Parathyroid adenoma (tissue), 2 donors: ENCODE data around the gene ZNF492.
A peak's percentile ranks its signal among the peaks of the same experiment; 100 is the strongest.
"Not testable (repeated sequence)": the region's sequence is repeated elsewhere in the genome, so short reads cannot be mapped to it uniquely, and the experiment has no call there.

Source experiments
- H2AFZ ChIP-seq: fragments of 300-600 bp; sonication (generic); one replicate; pipeline ENCODE4 v1.7.0; 2017; ENCODE audit warnings: antibody characterized with exemption, mild to moderate bottlenecking
- H3K27ac ChIP-seq: fragments of 300-600 bp; sonication (generic); one replicate; pipeline ENCODE4 v1.7.0; 2017
- H3K27me3 ChIP-seq: fragments of 300-600 bp; sonication (generic); one replicate; pipeline ENCODE4 v1.7.0; 2017; ENCODE audit warnings: low read length; ENCODE audit not compliant: control insufficient read depth, insufficient read depth
- H3K36me3 ChIP-seq: fragments of 300-600 bp; sonication (generic); one replicate; pipeline ENCODE4 v1.7.0; 2017; ENCODE audit warnings: low read length; ENCODE audit not compliant: control insufficient read depth, insufficient read depth
- H3K4me1 ChIP-seq: fragments of 300-600 bp; sonication (generic); one replicate; pipeline ENCODE4 v1.7.0; 2017; ENCODE audit warnings: control low read depth
- H3K4me2 ChIP-seq: fragments of 300-600 bp; sonication (generic); one replicate; pipeline ENCODE4 v1.7.0; 2017; ENCODE audit warnings: low read length
- H3K4me3 ChIP-seq: fragments of 300-600 bp; sonication (generic); one replicate; pipeline ENCODE4 v1.7.0; 2017; ENCODE audit warnings: low read depth, low read length
- H3K79me2 ChIP-seq: fragments of 300-600 bp; sonication (generic); one replicate; pipeline ENCODE4 v1.7.0; 2017; ENCODE audit warnings: control low read depth
- H3K9ac ChIP-seq: fragments of 300-600 bp; sonication (generic); one replicate; pipeline ENCODE4 v1.7.0; 2017; ENCODE audit warnings: mild to moderate bottlenecking
- H3K9me3 ChIP-seq: fragments of 300-600 bp; sonication (generic); one replicate; pipeline ENCODE4 v1.7.0; 2017; ENCODE audit warnings: low read length; ENCODE audit not compliant: control insufficient read depth
- TF ChIP-seq, protein P1 (sequence below): fragments of 300-600 bp; sonication (generic); IDR thresholded peaks from one replicate; pipeline ENCODE4 v1.7.0; 2017; ENCODE audit warnings: antibody characterized with exemption, mild to moderate bottlenecking
- donor health status: primary hyperparathyroidism.

Gene ZNF492

DNA sequence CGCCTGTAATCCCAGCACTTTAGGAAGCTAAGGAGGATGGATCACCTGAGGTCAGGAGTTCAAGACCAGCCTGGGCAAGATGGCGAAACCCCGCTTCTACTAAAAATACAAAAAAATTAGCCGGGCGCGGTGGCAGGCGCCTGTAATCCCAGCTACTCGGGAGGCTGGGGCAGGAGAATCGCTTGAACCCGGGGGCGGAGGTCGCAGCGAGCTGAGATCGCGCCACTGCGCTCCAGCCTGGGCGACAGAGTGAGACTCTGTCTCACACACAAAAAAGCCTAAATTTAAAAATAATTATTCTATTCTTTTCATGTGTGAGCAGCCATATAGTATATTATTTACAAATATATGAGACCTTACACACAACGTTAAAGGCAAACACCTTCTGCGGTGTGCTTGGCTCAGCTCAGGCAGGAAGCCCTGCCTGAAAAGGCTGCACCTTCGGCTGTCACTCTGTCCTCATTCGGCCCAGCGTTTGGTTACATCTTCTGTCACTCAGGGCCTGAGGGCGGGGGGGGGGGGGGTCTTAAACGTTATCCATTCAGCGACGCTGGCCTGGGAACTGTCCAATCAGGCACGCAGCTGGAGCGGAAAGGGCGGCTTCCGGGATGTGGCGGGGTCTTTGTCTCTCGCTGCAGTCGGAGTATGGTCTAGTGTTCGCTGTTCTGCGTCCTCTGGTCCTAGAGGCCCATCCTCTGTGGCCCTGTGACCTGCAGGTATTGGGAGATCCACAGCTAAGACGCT, at the start of gene ZNF492:
Gene ZNF492, plus strand, starts transcription at position 619 of the 744 bp plus-strand sequence. CDS start 19,076 bp downstream, outside the sequence.
- peak within 1 kb of the TSS; percentile 85 for H3K4me2 ChIP-seq
- H3K4me1 ChIP-seq, H3K27ac ChIP-seq, H3K36me3 ChIP-seq, H3K27me3 ChIP-seq, H3K79me2 ChIP-seq, H3K9ac ChIP-seq, H3K9me3 ChIP-seq: not testable (repeated sequence)
- H2AFZ ChIP-seq = peak within 1 kb of the TSS; percentile 62
- peak within 1 kb of the TSS; percentile 65 for H3K4me3 ChIP-seq

DNA sequence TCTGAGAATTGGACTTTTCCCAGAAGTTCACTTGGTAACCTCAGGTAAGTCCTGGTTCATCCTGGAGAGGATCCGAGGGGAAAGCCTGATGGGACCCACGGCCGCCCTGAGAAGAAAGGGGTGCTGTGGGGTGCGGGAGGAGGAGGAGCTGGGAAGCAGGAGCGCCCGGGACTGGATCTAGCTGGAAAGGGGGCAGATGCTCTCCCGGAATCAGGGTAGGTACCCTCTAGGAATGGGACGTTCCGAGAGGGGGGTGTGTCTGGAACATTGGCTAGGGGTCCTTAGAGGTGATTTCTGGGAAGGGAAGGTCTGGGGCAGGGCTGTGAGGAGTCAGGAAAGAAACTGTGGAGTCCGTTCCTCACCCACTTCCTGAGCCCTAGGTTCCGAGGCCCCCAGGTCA, 38.7 kb upstream of the ZNF492 start:
- no peak overlapping the region for H3K27ac ChIP-seq
- H3K4me2 ChIP-seq = peak overlapping the region; percentile 58
- peak overlapping the region; percentile 37 for H3K4me3 ChIP-seq
- H3K9ac ChIP-seq = no peak overlapping the region
- no peaks in the 10 kb centered on the region for H3K27me3 ChIP-seq
- no peaks in the 10 kb centered on the region for H3K79me2 ChIP-seq
- TF ChIP-seq, protein P1, sequence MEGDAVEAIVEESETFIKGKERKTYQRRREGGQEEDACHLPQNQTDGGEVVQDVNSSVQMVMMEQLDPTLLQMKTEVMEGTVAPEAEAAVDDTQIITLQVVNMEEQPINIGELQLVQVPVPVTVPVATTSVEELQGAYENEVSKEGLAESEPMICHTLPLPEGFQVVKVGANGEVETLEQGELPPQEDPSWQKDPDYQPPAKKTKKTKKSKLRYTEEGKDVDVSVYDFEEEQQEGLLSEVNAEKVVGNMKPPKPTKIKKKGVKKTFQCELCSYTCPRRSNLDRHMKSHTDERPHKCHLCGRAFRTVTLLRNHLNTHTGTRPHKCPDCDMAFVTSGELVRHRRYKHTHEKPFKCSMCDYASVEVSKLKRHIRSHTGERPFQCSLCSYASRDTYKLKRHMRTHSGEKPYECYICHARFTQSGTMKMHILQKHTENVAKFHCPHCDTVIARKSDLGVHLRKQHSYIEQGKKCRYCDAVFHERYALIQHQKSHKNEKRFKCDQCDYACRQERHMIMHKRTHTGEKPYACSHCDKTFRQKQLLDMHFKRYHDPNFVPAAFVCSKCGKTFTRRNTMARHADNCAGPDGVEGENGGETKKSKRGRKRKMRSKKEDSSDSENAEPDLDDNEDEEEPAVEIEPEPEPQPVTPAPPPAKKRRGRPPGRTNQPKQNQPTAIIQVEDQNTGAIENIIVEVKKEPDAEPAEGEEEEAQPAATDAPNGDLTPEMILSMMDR = no peak
- no peaks in the 10 kb centered on the region for H3K4me1 ChIP-seq
- H3K36me3 ChIP-seq = no peaks in the 10 kb centered on the region
- H3K9me3 ChIP-seq = no peaks in the 10 kb centered on the region
- no peak overlapping the region for H2AFZ ChIP-seq

DNA sequence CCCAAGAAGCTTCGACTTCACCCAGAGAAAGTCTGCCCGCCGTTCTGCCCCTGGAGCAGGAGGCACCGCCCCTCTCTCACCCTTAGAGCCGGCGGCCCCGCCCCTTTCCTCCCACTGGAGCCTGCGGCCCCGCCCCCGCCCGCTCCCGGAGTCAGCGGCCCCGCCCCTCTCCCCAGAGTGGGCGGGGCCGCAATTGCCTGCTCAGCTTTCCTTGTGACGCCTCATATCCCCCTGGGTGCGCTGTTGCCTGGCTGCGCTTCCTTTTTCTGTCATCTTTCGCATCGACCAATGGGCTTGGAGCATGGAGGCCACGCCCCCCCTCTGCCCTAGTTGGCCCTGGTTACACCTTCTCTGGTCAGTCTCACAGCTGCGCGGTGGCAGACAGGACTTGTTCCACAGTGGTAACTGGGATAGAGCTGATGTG, 38.2 kb upstream of the ZNF492 start:
- no peaks in the 10 kb centered on the region for H3K79me2 ChIP-seq
- no peaks in the 10 kb centered on the region for H3K36me3 ChIP-seq
- H3K4me2 ChIP-seq = peak overlapping the region; percentile 58
- H3K27me3 ChIP-seq = no peaks in the 10 kb centered on the region
- TF ChIP-seq, protein P1 = no peak
- no peak overlapping the region for H2AFZ ChIP-seq
- no peaks in the 10 kb centered on the region for H3K4me1 ChIP-seq
- no peak overlapping the region for H3K9ac ChIP-seq
- no peaks in the 10 kb centered on the region for H3K9me3 ChIP-seq
- H3K4me3 ChIP-seq = peak overlapping the region; percentile 37
- H3K27ac ChIP-seq = no peak overlapping the region

DNA sequence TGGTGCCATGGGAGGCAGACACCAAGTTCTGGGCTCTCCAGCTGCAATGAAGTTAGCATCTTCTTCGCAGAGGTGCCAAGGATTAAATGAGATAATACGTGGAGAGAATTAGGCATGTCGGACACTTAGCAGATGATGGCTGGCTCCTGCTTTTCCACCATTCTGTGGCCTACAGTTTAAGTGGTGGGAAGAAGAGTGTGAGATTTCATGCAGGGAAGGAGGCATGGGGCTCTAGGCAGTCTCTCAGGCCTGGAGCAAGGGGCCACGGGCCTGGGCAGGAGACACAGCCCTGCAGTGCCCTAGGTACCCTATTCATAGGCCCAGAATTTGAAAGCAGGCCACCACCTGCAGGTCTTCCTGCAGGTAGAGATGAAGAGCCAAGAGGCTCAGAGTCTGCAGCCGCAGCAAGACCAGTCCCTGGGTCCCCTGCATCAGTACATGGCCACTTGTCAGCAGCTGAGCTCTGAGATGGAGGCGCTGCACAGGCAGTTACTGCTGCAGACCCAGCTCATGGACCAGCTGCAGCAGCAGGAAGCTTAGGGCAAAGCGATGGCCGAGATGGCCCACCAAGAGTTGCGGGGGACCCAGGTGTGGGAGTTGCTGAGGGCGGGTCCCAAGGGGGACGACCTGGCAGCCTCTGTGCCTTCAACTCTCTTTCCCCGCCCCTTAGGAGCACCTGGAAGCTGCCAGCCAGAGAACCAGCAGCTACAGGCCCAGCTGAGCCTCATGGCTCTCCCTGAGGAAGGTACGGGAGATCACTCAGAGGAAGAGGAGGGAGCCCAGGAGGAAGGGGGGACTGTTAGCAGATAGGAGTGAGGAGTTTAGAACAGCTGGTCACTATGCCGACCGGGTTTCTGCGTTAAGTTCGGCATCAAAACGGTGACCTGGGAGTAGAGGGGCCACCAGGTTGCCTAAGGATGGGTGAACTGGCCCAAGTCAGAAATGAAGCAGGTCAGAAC, 33.2 kb upstream of the ZNF492 start:
- TF ChIP-seq, protein P1 = no peak
- no peaks in the 10 kb centered on the region for H3K36me3 ChIP-seq
- H3K9ac ChIP-seq = no peak overlapping the region
- no peak overlapping the region for H3K27ac ChIP-seq
- no peaks in the 10 kb centered on the region for H3K79me2 ChIP-seq
- no peak overlapping the region for H3K4me3 ChIP-seq
- H3K4me2 ChIP-seq = no peak overlapping the region
- H2AFZ ChIP-seq = no peak overlapping the region
- H3K9me3 ChIP-seq = no peaks in the 10 kb centered on the region
- H3K4me1 ChIP-seq = no peaks in the 10 kb centered on the region
- no peaks in the 10 kb centered on the region for H3K27me3 ChIP-seq
